ENCODE data around the gene SH3RF1.

DNA sequence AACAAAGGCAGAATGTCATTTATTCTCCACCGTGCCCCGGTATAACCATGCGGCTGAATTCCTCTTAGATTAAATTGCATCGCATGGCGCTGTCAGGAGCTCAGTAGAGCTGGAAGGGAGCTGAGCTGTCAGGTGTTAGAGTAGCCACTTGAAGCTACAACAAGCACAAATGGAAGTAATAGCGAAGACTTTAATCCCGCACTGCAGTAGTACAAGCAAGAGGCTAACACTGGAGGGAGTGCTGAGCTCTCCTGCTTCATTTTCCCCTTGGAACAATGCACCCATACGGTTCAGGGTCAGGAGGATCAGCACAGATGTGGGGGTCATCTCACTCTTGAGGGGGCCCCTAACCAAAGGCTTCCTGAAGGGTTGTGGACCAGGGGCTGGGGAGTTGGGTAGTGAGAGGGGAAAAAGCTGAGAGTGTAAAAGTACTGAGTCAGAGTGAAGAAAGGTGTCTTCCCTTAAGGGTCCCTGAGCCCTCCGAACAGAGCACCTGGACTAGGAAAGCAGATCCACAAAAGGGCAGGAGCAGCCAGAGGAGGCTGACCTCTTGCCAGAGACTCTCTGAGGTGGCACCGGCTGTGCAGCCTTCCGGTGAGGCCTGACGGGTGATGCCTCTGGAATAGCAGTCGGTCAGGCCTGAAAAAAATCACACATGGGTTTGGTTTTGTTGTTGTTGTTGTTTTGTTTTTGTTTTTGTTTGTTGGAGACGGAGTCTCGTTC is 224.7 kb downstream of the SH3RF1 start:
- TF ChIP-seq POLR2A (IDR thresholded peaks at IDR 0.05) = no peak
- TF ChIP-seq, protein P1, sequence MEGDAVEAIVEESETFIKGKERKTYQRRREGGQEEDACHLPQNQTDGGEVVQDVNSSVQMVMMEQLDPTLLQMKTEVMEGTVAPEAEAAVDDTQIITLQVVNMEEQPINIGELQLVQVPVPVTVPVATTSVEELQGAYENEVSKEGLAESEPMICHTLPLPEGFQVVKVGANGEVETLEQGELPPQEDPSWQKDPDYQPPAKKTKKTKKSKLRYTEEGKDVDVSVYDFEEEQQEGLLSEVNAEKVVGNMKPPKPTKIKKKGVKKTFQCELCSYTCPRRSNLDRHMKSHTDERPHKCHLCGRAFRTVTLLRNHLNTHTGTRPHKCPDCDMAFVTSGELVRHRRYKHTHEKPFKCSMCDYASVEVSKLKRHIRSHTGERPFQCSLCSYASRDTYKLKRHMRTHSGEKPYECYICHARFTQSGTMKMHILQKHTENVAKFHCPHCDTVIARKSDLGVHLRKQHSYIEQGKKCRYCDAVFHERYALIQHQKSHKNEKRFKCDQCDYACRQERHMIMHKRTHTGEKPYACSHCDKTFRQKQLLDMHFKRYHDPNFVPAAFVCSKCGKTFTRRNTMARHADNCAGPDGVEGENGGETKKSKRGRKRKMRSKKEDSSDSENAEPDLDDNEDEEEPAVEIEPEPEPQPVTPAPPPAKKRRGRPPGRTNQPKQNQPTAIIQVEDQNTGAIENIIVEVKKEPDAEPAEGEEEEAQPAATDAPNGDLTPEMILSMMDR (IDR thresholded peaks at IDR 0.05) = no peak
